SIG-M5 (cell line): ENCODE data around the gene AKAP6.

ENCODE experiments used
- DNase-seq: peaks from one replicate; lab custom pipeline; 2025; lab: John Stamatoyannopoulos, UW

AKAP6 gene

GRCh38 chr14:32677129-32677780, 348.2 kb downstream of the AKAP6 start:
- no peak for DNase-seq

GRCh38 chr14:32678088-32678487, 349.0 kb downstream of the AKAP6 start:
- DNase-seq = no peak

GRCh38 chr14:32679927-32680612, 351.0 kb downstream of the AKAP6 start:
- DNase-seq = no peak

- DNase-seq = no peak
Observed at GRCh38 chr14:32681598-32681997, 352.5 kb downstream of the AKAP6 start.

GRCh38 chr14:32682214-32682613, 353.1 kb downstream of the AKAP6 start:
- no peak for DNase-seq

- no peak for DNase-seq
Observed at GRCh38 chr14:32683679-32684078, 354.6 kb downstream of the AKAP6 start.

GRCh38 chr14:32688941-32689340, 359.8 kb downstream of the AKAP6 start:
- DNase-seq = no peak

- DNase-seq = no peak
Observed at GRCh38 chr14:32692441-32692840, 363.3 kb downstream of the AKAP6 start.

- no peak for DNase-seq
Observed at GRCh38 chr14:32693114-32693513, 364.0 kb downstream of the AKAP6 start.

- DNase-seq = no peak
Observed at GRCh38 chr14:32694795-32695449, 365.8 kb downstream of the AKAP6 start.

- DNase-seq = no peak
Observed at GRCh38 chr14:32696325-32697091, 367.4 kb downstream of the AKAP6 start.

- no peak for DNase-seq
Observed at GRCh38 chr14:32697114-32697513, 368.0 kb downstream of the AKAP6 start.

GRCh38 chr14:32697704-32698103, 368.6 kb downstream of the AKAP6 start:
- DNase-seq = no peak

- DNase-seq = no peak
Observed at GRCh38 chr14:32698831-32699230, 369.7 kb downstream of the AKAP6 start.

GRCh38 chr14:32701475-32701874, 372.4 kb downstream of the AKAP6 start:
- no peak for DNase-seq

- no peak for DNase-seq
Observed at GRCh38 chr14:32702088-32702487, 373.0 kb downstream of the AKAP6 start.

GRCh38 chr14:32702562-32702961, 373.5 kb downstream of the AKAP6 start:
- DNase-seq = no peak

GRCh38 chr14:32703183-32703621, 374.1 kb downstream of the AKAP6 start:
- DNase-seq = no peak

- no peak for DNase-seq
Observed at GRCh38 chr14:32706721-32707519, 377.8 kb downstream of the AKAP6 start.

- no peak for DNase-seq
Observed at GRCh38 chr14:32707742-32708500, 378.8 kb downstream of the AKAP6 start.

GRCh38 chr14:32709027-32709426, 379.9 kb downstream of the AKAP6 start:
- DNase-seq = no peak
